ENCODE results near the gene SMARCA4.
A peak's percentile ranks its signal among the peaks of the same experiment; 100 is the strongest.

Gene SMARCA4

DNA sequence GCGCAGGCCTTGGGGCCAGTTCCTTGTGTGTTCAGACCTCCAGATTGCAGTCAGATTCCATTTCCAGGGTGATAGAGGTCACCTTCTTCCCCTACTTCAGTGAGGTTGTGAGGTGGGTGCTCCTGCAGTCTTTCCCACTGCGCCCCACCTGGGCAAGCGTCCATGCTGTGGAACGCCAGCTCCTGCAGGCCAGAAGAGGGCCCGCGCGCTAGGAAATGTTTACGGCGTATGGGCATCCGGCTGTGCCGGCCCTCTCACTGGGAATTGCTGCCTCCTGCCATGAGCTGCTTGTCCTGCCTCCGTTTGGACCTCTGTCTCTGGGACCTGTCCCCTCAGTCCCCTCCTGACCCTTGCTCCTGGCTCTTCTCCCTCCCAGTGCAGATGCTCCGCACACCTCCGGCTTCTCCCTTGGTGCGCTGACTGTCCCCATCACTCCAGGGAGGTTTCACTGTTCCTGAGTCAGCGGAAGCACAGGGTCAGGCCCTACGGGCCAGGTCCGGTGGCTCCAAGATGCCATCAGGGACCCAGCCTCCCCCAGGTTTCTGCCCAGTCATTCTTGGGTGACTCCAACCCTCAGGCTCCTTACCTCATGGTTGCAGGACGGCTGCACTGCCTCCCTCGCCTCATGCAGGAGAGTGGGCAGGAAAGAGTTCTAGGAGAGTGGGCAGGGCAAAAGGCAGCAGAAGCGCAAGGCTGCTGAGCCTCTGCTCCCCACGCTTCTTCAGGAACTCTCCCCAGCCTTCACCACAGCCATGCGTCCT lies 56.6 kb downstream of the SMARCA4 start:
- no peak for DNase-seq

DNA sequence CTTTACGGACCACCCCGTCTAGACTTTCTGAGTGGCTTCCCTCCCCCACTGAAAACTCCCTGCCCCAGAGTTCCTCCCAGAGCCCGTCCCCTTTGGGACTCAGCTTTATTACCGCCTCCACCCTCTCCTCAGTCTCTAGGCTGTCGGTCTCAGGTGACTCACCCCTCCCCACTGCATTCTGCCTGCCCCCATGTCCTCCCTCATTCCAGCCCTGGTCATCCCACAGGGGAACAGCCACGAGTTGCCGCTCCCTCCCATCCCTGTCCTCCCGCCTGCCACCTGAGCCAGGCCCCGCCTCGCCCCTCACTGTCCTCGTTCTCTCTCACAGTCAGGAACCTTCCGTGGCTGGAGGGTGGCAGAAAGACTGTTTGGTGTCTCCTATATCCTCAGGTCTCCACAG lies 57.3 kb downstream of the SMARCA4 start:
- no peak for DNase-seq

- no peak for DNase-seq
Measured at GRCh38 chr19:11018763-11019162, 57.9 kb downstream of the SMARCA4 start.

DNA sequence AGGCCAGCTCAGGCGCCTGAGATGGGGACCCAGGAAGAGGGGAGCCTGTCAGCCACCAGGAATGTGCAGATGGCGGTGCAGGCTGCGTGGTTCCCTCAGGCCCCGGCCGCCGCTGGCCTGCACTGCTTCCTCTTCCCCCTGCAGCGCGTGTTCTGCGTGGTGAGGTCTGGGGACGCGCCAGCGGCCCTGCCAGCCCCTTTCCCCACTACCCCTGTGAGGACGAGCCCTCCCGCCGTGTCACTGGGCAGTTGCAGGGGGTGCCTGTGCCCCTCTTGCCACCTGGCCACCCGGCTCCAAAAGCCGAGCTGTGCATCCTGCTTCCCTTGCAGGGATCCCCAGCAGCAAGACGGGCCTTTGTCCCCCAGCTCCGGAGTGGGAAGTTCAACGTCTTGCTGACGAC lies 58.4 kb downstream of the SMARCA4 start:
- no peak for DNase-seq

DNA sequence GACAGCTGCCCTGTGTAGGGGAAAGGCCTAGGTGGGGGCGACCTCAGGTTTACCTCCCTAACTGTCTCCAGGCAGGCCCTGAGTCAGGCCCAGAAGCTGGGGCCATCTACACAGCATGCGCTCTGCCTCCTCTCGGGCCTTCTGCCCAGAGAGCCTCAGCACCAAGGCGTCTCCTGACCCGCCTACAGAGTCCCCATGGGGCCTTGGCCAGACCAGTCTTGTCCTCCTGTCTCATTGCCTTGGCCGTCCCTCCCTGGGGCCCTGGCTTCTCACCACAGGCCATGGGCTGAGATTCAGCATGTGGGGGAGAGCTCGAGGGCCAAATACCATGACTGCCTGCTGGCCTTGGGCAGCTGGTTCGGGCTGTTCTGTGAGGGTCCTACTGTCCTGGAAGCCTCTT lies 59.0 kb downstream of the SMARCA4 start:
- no peak for DNase-seq

DNA sequence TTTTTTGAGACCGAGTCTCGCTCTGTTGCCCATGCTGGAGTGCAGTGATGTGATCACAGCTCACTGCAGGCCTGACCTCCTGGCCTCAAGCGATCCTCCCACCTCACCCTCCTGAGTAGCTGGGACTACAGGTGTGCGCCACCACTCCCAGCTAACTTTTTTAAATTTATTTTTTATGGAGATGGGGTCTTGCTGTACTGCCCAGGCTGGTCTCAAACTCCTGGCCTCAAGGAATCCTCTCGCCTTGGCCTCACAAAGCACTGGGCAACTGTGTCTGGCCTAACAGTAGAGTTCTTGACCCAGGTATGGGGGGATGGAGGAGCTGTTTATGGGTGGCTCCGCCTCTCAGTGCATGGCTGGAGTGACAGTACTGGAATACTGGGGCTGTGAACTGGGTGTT lies 59.6 kb downstream of the SMARCA4 start:
- DNase-seq: no peak

GRCh38 chr19:11020982-11021759 lies 60.3 kb downstream of the SMARCA4 start:
- no peak for DNase-seq

- no peak for DNase-seq
Measured at GRCh38 chr19:11021760-11022144, 60.9 kb downstream of the SMARCA4 start.

GRCh38 chr19:11023016-11023415 lies 62.2 kb downstream of the SMARCA4 start:
- no peak for DNase-seq

- DNase-seq: no peak
Measured at GRCh38 chr19:11023710-11024109, 62.9 kb downstream of the SMARCA4 start.

DNA sequence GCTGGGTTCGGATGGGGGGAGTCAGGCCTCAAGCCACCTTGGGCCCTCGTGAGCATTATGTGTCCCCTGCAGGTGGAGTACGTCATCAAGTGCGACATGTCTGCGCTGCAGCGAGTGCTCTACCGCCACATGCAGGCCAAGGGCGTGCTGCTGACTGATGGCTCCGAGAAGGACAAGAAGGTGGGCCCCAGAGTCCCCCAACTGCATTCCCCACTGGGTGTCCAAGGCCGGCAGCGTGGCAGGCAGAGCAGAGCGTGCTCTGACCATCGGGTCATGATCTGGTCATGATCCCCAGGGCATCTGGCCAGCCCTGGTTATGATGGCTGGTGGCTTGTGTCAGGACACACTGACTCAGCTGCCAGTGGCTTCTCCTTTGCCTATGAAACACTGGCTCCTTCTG lies 63.4 kb downstream of the SMARCA4 start:
- DNase-seq: no peak

DNA sequence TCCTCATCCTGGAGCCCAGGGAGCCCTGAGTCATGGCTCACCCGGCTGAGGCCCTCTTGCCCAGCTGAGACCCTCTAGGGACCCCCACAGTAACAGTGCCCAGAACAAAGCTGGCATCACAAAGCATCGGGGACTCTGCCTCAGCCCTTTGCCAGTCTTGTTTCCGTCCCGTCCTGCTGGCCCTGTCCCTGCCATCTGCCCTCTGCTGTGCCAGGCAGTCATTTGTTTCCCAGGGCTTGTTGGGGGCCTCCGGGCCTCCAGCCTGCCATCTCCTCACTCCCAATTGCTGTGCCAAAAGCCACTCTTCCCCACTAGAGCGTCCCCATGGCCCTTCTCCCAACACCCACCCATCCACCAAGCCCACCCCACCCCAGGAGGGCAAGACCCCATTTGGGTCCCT lies 64.2 kb downstream of the SMARCA4 start:
- DNase-seq: no peak

GRCh38 chr19:11025445-11025844 lies 64.6 kb downstream of the SMARCA4 start:
- DNase-seq: no peak

DNA sequence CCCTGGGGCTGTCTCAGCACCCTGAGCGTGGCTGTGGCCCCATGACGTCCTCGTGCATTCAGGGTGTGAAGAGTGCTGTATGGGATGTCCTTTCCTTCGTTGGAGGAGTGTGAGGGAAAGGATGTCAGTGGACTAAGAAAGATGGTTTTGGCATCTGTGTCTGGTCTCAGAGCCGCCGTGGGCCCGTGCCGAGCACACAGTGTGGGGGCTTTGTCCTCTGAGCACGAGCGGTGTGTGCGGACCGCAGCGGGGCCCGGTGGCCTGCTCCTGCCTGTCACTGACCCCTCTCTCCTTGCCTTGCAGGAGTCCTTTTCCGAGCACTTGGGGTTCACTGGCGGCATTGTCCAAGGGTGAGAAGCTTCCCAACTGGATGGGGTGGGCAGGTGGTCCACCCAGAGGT lies 65.2 kb downstream of the SMARCA4 start:
- DNase-seq: no peak

DNA sequence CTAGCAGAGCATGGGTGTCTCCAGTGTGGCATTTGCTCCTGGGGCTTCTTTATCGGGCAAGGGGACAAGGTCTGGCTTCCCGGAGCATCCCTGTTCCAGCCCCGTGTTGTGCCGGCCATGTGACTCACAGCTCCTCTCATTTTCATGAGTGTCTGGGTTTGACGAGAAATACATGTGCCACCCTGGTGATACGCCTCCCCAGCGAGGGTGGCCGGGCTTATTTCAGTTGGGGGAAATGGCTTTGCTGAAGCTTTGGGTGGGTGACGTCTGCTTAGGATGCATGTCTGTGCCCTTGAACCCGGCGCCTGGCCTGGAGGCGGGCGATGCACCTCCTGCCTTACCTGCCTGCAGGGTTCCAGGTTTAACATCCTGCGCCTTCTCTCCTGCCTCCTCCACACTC lies 66.6 kb downstream of the SMARCA4 start:
- DNase-seq: no peak

GRCh38 chr19:11028146-11028545 lies 67.3 kb downstream of the SMARCA4 start:
- DNase-seq: no peak

DNA sequence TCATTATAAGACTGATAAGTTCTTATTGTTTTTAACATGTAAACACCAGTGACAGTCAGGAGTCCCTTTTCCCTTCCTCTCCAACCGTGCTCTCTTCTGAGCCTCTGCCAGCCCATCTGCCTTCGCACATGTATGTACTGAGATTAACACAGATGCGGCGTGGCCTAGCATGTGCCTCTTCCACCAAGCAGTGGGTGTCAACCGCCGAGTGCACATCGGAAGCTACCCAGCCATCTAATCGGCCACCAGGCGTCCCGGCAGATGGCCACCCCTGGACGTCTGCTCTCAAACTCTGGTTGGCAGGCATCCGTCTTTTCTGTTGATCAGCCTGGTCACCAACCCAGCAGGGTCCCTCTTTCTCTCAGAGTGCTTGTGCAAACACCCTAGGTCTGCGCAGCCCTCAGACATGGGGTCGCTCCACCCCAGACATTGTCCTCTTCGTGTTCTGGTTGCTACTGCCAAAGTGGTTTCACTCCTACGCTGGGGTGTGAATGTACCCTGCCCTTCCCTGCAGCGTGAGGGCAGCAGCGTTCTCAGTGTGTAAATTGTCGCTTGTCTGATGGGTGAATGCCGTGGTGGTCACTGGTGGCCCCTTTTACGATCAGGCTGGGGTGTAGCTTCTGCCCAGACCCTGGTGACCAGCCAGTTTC lies 70.7 kb downstream of the SMARCA4 start:
- no peak for DNase-seq

- no peak for DNase-seq
Measured at GRCh38 chr19:11033251-11033650, 72.4 kb downstream of the SMARCA4 start.

DNA sequence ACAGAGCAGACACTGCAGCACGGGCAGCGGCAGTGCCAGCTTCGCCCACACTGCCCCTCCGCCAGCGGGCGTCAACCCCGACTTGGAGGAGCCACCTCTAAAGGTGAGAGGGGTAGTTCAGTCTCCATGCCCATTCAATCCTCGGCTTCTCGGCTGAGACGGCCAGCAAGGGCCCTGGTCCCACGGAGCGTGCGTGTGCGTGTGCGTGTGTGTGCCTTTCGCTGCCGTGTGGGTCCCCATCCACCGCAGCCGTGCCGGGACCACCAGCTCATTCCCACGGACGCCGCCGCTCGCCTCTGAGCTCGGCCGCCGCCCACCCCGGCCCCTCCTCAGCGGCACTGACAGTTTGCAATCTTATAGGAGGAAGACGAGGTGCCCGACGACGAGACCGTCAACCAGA lies 72.9 kb downstream of the SMARCA4 start:
- DNase-seq: no peak

DNA sequence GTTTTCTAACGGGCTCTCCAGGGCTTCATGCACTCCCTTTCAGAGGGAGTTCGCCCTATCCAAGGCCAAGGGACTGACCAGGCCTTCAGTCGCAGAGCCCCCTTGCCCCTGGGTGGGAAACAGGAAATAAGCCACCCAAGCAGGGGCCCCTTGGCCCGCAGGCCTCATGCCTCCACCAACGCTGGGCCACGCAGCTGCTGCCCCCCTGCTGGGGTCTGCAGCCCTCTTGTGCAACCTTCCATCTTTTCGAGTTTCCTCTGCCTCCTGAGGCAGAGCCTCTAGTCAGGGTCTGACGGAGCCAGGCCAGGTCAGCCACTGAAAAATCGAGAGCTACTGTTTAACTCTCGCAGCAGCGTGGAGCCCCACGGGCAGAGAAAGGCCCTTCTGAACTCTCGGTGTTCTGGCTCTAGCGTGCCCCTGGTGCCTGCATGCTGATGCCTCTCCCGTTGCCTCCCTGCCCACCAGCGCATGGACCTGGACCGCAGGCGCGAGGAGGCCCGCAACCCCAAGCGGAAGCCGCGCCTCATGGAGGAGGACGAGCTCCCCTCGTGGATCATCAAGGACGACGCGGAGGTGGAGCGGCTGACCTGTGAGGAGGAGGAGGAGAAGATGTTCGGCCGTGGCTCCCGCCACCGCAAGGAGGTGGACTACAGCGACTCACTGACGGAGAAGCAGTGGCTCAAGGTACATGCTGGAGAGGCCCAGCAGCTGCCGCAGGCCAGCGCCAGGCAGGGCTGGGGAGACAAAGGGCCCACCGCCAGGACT lies 73.8 kb downstream of the SMARCA4 start:
- no peak for DNase-seq

- DNase-seq: peak; percentile 49 to 54
Measured at GRCh38 chr19:11035441-11036377, 74.9 kb downstream of the SMARCA4 start.

DNA sequence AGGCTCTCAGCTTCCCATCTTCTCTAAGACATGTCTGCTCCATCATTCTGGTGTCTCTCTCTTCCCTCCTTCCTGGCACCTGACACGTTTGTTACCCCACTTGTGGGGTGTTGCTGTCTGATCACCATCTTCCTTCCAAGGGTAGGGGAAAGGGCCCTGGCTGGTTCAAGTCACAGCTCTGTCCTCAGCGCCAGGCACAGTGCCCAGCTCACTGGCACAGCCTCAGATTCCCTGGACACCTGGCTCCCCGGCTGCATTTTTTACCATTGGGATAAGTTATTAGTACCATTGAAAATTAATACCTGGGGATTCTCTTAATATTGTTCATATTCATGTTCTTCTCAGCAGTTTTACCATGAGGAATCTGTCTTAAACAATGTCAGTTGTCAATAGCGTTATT lies 77.7 kb downstream of the SMARCA4 start:
- DNase-seq: no peak

All from bone marrow (tissue), 2 donors.